ENCODE measurements around the gene OLIG1.

OLIG1 gene

DNA sequence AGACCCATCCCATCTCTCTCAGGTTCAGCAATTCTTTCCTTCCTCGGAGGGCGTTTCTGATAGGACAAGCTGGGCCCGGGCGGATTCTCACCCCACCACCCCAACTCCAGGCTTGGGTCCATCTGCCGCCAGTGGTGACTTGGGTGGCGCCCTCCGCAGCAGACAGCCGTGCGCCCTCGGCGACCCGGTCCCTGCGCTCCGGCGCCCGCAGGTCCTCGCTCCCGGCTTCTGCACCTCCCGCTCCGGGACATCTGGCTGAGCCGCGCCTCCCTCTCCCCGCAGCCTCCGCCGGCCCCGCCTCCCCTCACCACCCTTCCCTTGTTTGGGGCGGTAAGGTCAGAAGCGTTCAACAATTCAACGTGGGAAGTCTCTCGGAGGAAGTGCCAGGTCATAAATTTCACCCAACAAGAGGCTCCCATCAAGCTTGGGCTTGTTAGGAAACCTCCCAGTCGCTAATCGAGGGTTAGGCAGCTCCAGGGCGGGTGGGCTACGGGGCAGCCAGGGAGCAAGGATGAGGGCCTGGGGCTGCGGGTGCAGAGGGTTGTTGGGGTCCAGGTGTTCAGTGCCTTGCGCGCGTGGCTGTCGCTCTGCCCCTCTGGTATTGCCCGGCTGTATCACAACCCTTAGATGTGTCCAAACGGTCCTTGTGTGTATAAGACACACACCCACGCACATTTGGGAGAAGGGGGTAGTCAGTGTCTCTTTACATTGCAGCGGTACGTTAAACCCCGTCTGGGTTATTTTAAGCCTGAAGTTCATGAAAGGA is 39.8 kb downstream of the OLIG1 start:
- Histone ChIP-seq H3K27me3 (ENCODE audit: control insufficient read depth in 1 of 2, insufficient read depth in 2 of 2, low read length in 2 of 2) (peaks cover 11 to 43% of the 10 kb centered on the region in 2 donors), H3K4me3 (ENCODE audit: low read depth in 1 of 2, low read length in 2 of 2) (no peak overlapping the region), H3K9ac (ENCODE audit: low read length) (no peak overlapping the region), H3K4me1 (ENCODE audit: insufficient read depth, low read length) (peaks cover 5% of the 10 kb centered on the region), H3K27ac (ENCODE audit: low read depth, low read length) (no peak overlapping the region), H3K36me3 (ENCODE audit: insufficient read depth, low read length) (no peaks in the 10 kb centered on the region), H3K9me3 (ENCODE audit: low read length) (no peaks in the 10 kb centered on the region)

- no peak overlapping the region for H3K4me3 ChIP-seq (ENCODE audit: low read depth in 1 of 2, low read length in 2 of 2)
- H3K9ac ChIP-seq (ENCODE audit: low read length), result no peak overlapping the region
- peaks cover 5% of the 10 kb centered on the region for H3K4me1 ChIP-seq (ENCODE audit: insufficient read depth, low read length)
- no peaks in the 10 kb centered on the region for H3K36me3 ChIP-seq (ENCODE audit: insufficient read depth, low read length)
- H3K27ac ChIP-seq (ENCODE audit: low read depth, low read length), result no peak overlapping the region
- H3K27me3 ChIP-seq (ENCODE audit: control insufficient read depth in 1 of 2, insufficient read depth in 2 of 2, low read length in 2 of 2), result peaks cover 11 to 43% of the 10 kb centered on the region in 2 donors
- H3K9me3 ChIP-seq (ENCODE audit: low read length), result no peaks in the 10 kb centered on the region
These were observed 40.4 kb downstream of the OLIG1 start for GRCh38 chr21:33110340-33110715.

- Histone ChIP-seq H3K9ac (ENCODE audit: low read length) (no peak overlapping the region), H3K27ac (ENCODE audit: low read depth, low read length) (no peak overlapping the region), H3K27me3 (ENCODE audit: control insufficient read depth in 1 of 2, insufficient read depth in 2 of 2, low read length in 2 of 2) (peaks cover 11 to 43% of the 10 kb centered on the region in 2 donors), H3K9me3 (ENCODE audit: low read length) (no peaks in the 10 kb centered on the region), H3K36me3 (ENCODE audit: insufficient read depth, low read length) (no peaks in the 10 kb centered on the region), H3K4me3 (ENCODE audit: low read depth in 1 of 2, low read length in 2 of 2) (no peak overlapping the region), H3K4me1 (ENCODE audit: insufficient read depth, low read length) (peaks cover 5% of the 10 kb centered on the region)
These were observed 41.6 kb downstream of the OLIG1 start for GRCh38 chr21:33111577-33111976.

- Histone ChIP-seq H3K4me3 (ENCODE audit: low read depth in 1 of 2, low read length in 2 of 2) (no peak overlapping the region), H3K9ac (ENCODE audit: low read length) (no peak overlapping the region), H3K27me3 (ENCODE audit: control insufficient read depth in 1 of 2, insufficient read depth in 2 of 2, low read length in 2 of 2) (peaks cover 11 to 43% of the 10 kb centered on the region in 2 donors), H3K36me3 (ENCODE audit: insufficient read depth, low read length) (no peaks in the 10 kb centered on the region), H3K27ac (ENCODE audit: low read depth, low read length) (no peak overlapping the region), H3K4me1 (ENCODE audit: insufficient read depth, low read length) (peaks cover 5% of the 10 kb centered on the region), H3K9me3 (ENCODE audit: low read length) (no peaks in the 10 kb centered on the region)
These were observed 42.2 kb downstream of the OLIG1 start for GRCh38 chr21:33112151-33112550.

- Histone ChIP-seq H3K36me3 (ENCODE audit: insufficient read depth, low read length) (no peaks in the 10 kb centered on the region), H3K4me1 (ENCODE audit: insufficient read depth, low read length) (peaks cover 5% of the 10 kb centered on the region), H3K27me3 (ENCODE audit: control insufficient read depth in 1 of 2, insufficient read depth in 2 of 2, low read length in 2 of 2) (peaks cover 11 to 43% of the 10 kb centered on the region in 2 donors), H3K9me3 (ENCODE audit: low read length) (no peaks in the 10 kb centered on the region), H3K4me3 (ENCODE audit: low read depth in 1 of 2, low read length in 2 of 2) (no peak overlapping the region), H3K27ac (ENCODE audit: low read depth, low read length) (no peak overlapping the region), H3K9ac (ENCODE audit: low read length) (no peak overlapping the region)
These were observed 42.7 kb downstream of the OLIG1 start for GRCh38 chr21:33112681-33113080.

- H3K4me1 ChIP-seq (ENCODE audit: insufficient read depth, low read length), result peaks cover 5% of the 10 kb centered on the region
- H3K36me3 ChIP-seq (ENCODE audit: insufficient read depth, low read length), result no peaks in the 10 kb centered on the region
- H3K27ac ChIP-seq (ENCODE audit: low read depth, low read length), result no peak overlapping the region
- H3K27me3 ChIP-seq (ENCODE audit: control insufficient read depth in 1 of 2, insufficient read depth in 2 of 2, low read length in 2 of 2), result peaks cover 11 to 40% of the 10 kb centered on the region in 2 donors
- no peak overlapping the region for H3K9ac ChIP-seq (ENCODE audit: low read length)
- no peaks in the 10 kb centered on the region for H3K9me3 ChIP-seq (ENCODE audit: low read length)
- no peak overlapping the region for H3K4me3 ChIP-seq (ENCODE audit: low read depth in 1 of 2, low read length in 2 of 2)
These were observed 43.2 kb downstream of the OLIG1 start for GRCh38 chr21:33113131-33113530.

DNA sequence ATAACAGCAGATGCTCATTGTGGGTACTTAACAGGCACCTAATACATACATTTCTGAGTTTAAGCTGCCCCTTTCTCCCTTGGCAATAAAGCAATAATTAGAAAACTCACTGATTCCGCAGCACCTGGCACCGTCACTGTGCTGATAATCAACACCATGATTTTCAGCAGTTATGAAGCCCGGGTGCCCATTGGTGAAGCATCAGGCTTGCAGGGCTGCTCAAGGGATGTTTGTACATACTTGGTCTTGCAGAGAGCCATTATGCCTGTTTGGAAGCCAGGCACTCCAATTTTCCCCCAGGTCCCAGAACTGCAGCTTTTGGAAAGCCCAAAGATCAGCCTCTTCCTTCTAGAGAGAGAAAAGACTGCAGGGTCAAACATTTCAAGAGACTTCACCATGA is 44.3 kb downstream of the OLIG1 start:
- peaks cover 4% of the 10 kb centered on the region for H3K4me1 ChIP-seq (ENCODE audit: insufficient read depth, low read length)
- H3K4me3 ChIP-seq (ENCODE audit: low read depth in 1 of 2, low read length in 2 of 2), result no peak overlapping the region
- H3K9me3 ChIP-seq (ENCODE audit: low read length), result no peaks in the 10 kb centered on the region
- H3K27me3 ChIP-seq (ENCODE audit: control insufficient read depth in 1 of 2, insufficient read depth in 2 of 2, low read length in 2 of 2), result peaks cover 11 to 28% of the 10 kb centered on the region in 2 donors
- no peaks in the 10 kb centered on the region for H3K36me3 ChIP-seq (ENCODE audit: insufficient read depth, low read length)
- no peak overlapping the region for H3K9ac ChIP-seq (ENCODE audit: low read length)
- no peak overlapping the region for H3K27ac ChIP-seq (ENCODE audit: low read depth, low read length)

- H3K4me1 ChIP-seq (ENCODE audit: insufficient read depth, low read length), result no peaks in the 10 kb centered on the region
- no peak overlapping the region for H3K27ac ChIP-seq (ENCODE audit: low read depth, low read length)
These were observed 45.9 kb downstream of the OLIG1 start for GRCh38 chr21:33115631-33116510.

DNA sequence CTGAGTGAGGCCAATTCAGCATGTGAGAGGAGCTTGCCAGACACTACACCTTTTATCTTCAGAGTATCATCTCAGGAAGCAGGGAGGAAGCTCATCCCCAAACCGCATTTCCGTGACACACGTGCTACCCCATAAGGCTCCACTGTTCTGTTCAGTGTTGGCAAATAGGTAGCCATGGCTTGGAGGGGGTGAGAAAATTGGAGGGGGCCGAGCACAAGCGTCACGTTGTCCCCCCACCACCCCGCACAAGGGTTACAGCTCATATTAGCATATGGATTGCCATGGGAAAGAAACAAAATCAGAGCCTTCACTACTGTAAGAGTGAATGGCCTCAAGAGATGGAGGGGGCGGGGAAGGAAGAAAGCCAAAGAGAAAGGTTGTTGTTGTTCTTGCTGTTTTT is 46.7 kb downstream of the OLIG1 start:
- Histone ChIP-seq H3K9me3 (ENCODE audit: low read length) (no peaks in the 10 kb centered on the region), H3K4me1 (ENCODE audit: insufficient read depth, low read length) (no peaks in the 10 kb centered on the region), H3K27ac (ENCODE audit: low read depth, low read length) (no peak overlapping the region), H3K9ac (ENCODE audit: low read length) (no peak overlapping the region), H3K27me3 (ENCODE audit: control insufficient read depth in 1 of 2, insufficient read depth in 2 of 2, low read length in 2 of 2) (peaks cover 2 to 6% of the 10 kb centered on the region in 2 donors), H3K4me3 (ENCODE audit: low read depth in 1 of 2, low read length in 2 of 2) (no peak overlapping the region), H3K36me3 (ENCODE audit: insufficient read depth, low read length) (no peaks in the 10 kb centered on the region)

More at GRCh38 chr21:33115631-33116510, 45.9 kb downstream of the OLIG1 start:
- no peaks in the 10 kb centered on the region for H3K36me3 ChIP-seq (ENCODE audit: insufficient read depth, low read length)
- H3K27me3 ChIP-seq (ENCODE audit: control insufficient read depth in 1 of 2, insufficient read depth in 2 of 2, low read length in 2 of 2), result peaks cover 3 to 12% of the 10 kb centered on the region in 2 donors
- no peaks in the 10 kb centered on the region for H3K9me3 ChIP-seq (ENCODE audit: low read length)
- H3K4me3 ChIP-seq (ENCODE audit: low read depth in 1 of 2, low read length in 2 of 2), result no peak overlapping the region
- H3K9ac ChIP-seq (ENCODE audit: low read length), result no peak overlapping the region

GRCh38 chr21:33117101-33117888 is 47.4 kb downstream of the OLIG1 start:
- Histone ChIP-seq H3K27ac (ENCODE audit: low read depth, low read length) (no peak overlapping the region), H3K9ac (ENCODE audit: low read length) (no peak overlapping the region)

More at GRCh38 chr21:33117101-33117888, 47.4 kb downstream of the OLIG1 start:
- no peaks in the 10 kb centered on the region for H3K9me3 ChIP-seq (ENCODE audit: low read length)
- no peaks in the 10 kb centered on the region for H3K27me3 ChIP-seq (ENCODE audit: control insufficient read depth in 1 of 2, insufficient read depth in 2 of 2, low read length in 2 of 2)
- H3K36me3 ChIP-seq (ENCODE audit: insufficient read depth, low read length), result no peaks in the 10 kb centered on the region
- no peak overlapping the region for H3K4me3 ChIP-seq (ENCODE audit: low read depth in 1 of 2, low read length in 2 of 2)
- no peaks in the 10 kb centered on the region for H3K4me1 ChIP-seq (ENCODE audit: insufficient read depth, low read length)
